NCI-H526 (cell line): ENCODE measurements around the gene DBNDD1.
"Not testable (repeated sequence)": the region's sequence is repeated elsewhere in the genome, so short reads cannot be mapped to it uniquely, and the experiment has no call there.

Experiments
- DNase-seq, 2 experiments: peaks; one replicate each; lab custom pipeline; 2025; lab: John Stamatoyannopoulos, UW

DBNDD1 gene

GRCh38 chr16:90011508-90011819 lies 7.8 kb downstream of the DBNDD1 start:
- DNase-seq = no peak

DNA sequence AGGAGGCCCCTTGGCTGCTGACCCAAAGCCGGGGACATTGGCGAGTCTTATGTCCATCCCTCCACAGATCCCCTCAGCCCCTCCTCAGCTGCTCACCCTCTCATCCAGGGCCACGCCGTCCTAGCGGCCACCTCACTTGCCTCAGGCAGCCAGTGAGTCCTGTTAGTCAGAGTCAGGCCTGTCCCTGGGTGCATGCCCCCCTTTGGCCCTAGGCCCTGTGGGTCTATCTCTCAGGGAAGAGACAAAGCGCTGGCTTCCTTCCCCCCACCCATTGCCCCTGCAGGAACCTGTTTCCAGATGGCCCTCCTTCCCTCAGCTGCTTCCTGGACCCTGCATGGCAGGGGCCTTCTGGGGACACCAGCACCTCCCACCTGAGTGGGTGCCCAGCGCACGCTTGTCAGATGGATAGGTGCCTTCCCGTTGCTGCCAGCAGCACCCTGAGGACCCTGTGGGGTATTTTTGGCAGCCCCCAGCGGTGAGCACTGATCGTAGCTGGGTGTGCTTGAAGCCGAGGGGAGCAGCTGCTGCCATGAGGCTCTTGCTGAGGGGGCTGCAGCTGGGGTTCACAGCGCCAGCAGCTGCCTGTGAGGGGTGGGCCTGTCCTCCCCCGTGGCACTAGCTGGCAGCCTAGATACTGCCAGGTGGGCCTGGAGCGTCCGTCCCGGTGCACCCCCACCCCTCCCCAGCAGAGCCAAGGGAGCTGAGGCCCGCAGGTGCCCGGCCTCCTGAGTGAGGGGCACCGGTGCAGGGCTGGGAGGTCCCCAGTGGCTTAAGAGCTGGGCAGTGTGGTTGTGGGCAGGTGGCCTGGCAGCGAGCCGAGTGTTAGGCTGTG lies 8.4 kb downstream of the DBNDD1 start:
- no peak for DNase-seq

- DNase-seq = no peak
These were observed 9.9 kb downstream of the DBNDD1 start for GRCh38 chr16:90009172-90009899.

DNA sequence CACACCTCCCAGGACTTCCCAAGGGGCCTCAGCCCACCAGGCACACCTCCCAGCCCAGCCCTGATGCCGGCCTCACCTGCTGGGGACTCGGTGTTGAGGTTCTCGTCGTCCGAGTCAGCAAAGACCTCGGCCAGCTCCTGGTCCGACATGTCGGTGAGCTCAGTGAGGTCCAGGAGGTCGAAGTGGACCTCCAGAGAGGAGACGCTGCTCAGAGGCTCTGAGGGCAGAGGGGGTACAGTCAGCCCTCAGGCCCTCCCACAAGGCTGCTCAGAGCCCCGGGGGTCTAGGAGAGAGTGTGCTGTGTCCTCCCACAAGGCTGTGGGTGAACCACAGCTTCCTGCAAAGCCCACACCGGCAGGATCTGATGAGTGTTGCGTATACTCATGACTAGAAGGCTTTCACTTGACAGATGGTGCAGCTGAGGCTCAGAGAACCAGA lies 10.5 kb downstream of the DBNDD1 start:
- DNase-seq = no peak

GRCh38 chr16:90007635-90008234 lies 11.5 kb downstream of the DBNDD1 start:
- DNase-seq = not testable (repeated sequence)

DNA sequence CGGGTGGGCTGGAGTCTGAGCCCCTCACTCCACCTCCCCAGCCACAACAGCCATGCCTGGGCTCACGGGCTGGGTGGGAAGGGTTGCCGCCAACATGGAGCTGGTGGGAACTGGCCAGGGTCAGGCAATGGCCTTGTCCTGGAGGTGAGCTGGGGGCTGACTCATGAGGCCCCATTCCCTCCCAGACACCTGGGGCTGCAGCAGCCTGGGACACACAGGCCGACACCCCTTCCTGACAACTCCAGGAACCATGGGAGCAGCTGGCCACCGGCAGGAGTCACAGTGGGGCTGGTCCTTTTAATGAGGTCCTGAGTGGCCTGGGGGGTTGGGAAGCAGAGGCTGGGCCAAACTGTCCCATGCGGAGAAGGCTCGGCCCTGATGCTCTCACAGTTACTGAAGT lies 12.2 kb downstream of the DBNDD1 start:
- no peak for DNase-seq

DNA sequence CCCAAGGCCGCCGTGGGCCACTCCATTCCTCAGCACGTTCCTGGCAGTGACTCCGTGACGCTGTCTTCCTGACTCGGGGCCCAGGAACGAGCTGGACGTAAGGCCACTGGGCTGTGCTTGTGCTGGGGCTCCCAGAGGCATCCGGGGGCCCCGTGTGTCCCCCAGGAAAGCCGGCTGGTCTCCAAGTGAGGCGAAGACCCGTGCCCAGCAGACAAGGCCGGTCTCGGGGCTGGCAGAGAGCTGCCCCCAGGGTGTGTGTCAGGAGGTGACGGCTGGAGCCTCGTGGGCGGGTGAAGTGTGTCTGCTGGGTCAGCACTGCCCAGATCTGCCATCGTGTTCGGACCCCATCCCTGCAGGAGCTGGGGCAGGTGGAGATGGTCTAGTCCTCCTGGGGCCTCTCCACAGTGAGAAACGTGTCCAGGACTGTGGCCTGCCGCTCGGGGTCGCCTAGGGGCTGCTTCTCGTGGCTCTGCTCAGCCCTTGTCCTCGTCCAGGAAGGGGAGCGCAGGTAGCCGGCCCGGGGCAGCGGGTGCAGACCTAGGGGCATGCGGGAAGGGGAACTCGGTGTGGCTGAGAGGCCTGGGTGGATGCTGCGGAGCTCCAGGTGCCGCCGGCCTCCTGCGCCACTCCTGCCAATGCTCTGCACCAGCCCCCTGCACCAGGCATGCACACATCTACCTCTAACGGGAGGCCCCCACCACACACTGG lies 13.1 kb downstream of the DBNDD1 start:
- DNase-seq = no peak

GRCh38 chr16:90004577-90004976 lies 14.7 kb downstream of the DBNDD1 start:
- DNase-seq = no peak

DNA sequence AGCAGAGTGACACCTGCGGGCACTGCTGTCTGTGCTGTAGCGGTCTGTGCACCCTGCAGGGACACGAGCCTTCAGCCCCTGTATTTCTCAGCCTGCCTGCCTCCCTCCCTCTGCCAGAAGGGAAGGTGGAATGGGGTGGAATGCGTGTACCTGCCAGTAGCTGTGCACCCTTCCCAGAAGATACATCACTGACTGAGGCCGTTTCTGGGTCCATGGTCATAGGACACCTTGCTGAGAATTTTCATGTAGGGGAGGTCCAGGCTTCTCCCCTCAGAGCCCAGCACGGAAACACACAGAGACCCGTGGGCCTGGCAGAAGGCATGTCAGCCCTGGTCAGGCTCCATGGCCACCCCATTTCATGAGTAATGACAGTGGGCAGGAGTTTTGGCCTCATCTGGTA lies 16.5 kb downstream of the DBNDD1 start:
- no peak for DNase-seq

GRCh38 chr16:90001761-90002503 lies 17.3 kb downstream of the DBNDD1 start:
- no peak for DNase-seq

GRCh38 chr16:90000733-90001427 lies 18.4 kb downstream of the DBNDD1 start:
- DNase-seq = no peak

GRCh38 chr16:89999831-90000574 lies 19.3 kb downstream of the DBNDD1 start:
- DNase-seq = no peak

- DNase-seq = no peak
These were observed 23.1 kb downstream of the DBNDD1 start for GRCh38 chr16:89996178-89996489.

GRCh38 chr16:89995475-89996177 lies 23.6 kb downstream of the DBNDD1 start:
- not testable (repeated sequence) for DNase-seq

GRCh38 chr16:89994721-89995474 lies 24.4 kb downstream of the DBNDD1 start:
- not testable (repeated sequence) for DNase-seq

- no peak for DNase-seq
These were observed 24.9 kb downstream of the DBNDD1 start for GRCh38 chr16:89994389-89994720.

GRCh38 chr16:89993971-89994370 lies 25.3 kb downstream of the DBNDD1 start:
- DNase-seq = no peak

DNA sequence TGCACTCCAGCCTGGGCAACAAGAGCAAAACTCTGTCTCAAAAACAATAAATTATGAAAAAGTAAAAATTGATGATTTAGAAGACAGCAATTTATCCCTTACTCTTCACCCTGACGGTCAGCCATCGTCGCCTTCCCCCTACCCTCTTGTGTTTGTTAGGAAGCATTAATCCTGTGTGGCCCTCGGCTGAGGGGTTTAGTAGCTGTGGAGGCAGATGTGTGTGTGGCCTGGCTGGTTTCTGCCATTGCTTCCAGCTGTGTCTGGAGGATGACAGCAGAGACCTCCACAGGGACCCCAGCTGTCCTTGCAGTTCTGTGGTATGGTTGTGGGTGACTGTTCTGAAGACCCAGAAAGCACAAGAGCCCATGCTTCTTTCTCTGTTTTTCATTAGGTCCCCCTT lies 25.9 kb downstream of the DBNDD1 start:
- no peak for DNase-seq

DNA sequence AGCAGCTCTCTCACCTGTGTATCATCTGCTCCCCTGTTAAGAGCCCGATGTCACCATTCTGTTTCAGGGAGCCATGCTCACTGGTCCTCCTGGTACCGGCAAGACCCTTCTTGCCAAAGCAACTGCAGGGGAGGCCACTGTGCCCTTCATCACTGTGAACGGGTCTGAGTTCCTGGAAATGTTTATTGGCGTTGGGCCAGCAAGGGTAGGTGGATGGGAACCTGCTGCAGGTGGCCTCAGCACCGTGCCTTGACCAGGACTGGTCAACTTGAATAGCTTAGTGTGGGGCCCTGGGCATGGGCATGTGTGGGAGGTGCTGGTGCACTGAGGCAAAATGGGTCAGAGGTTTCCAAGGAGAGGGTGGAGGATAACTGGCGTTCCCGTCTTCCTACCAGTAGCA lies 28.5 kb downstream of the DBNDD1 start:
- no peak for DNase-seq
